Measurements from ENCODE around the gene SGTA.
"Not testable (repeated sequence)": the region's sequence is repeated elsewhere in the genome, so short reads cannot be mapped to it uniquely, and the experiment has no call there.

SGTA gene

GRCh38 chr19:2792666-2793065, 9.6 kb upstream of the SGTA start:
- not testable (repeated sequence) for FAIRE-seq

- no peak for FAIRE-seq
These were observed 8.8 kb upstream of the SGTA start for GRCh38 chr19:2791876-2792275.

- no peak for FAIRE-seq
These were observed 8.4 kb upstream of the SGTA start for GRCh38 chr19:2791440-2791839.

GRCh38 chr19:2790557-2791271, 7.6 kb upstream of the SGTA start:
- FAIRE-seq, result no peak

- no peak for FAIRE-seq
These were observed 7.1 kb upstream of the SGTA start for GRCh38 chr19:2790194-2790556.

- FAIRE-seq, result no peak
These were observed 5.2 kb upstream of the SGTA start for GRCh38 chr19:2788237-2788636.

- FAIRE-seq, result no peak
These were observed 4.0 kb upstream of the SGTA start for GRCh38 chr19:2787115-2787514.

GRCh38 chr19:2785244-2785997, 2.3 kb upstream of the SGTA start, which contains the start of gene THOP1:
Gene THOP1, plus strand, starts transcription at chr19:2785503. Its CDS starts 160 bp downstream, at chr19:2785663.
- FAIRE-seq, result peak; percentile 89

- no peak for FAIRE-seq
These were observed 690 bp upstream of the SGTA start for GRCh38 chr19:2783781-2784145.

GRCh38 chr19:2782329-2782935, 641 bp downstream of the SGTA start:
- FAIRE-seq, result no peak

- no peak for FAIRE-seq
These were observed 2.8 kb downstream of the SGTA start for GRCh38 chr19:2780284-2780683.

- FAIRE-seq, result no peak
These were observed 3.8 kb downstream of the SGTA start for GRCh38 chr19:2779121-2779740.

- FAIRE-seq, result no peak
These were observed 5.0 kb downstream of the SGTA start for GRCh38 chr19:2777952-2778683.

GRCh38 chr19:2775556-2776430, 7.3 kb downstream of the SGTA start:
- FAIRE-seq, result no peak

GRCh38 chr19:2774953-2775555, 8.0 kb downstream of the SGTA start:
- FAIRE-seq, result no peak

GRCh38 chr19:2774083-2774679, 8.9 kb downstream of the SGTA start:
- FAIRE-seq, result no peak

- no peak for FAIRE-seq
These were observed 11.0 kb downstream of the SGTA start for GRCh38 chr19:2771786-2772674.

GRCh38 chr19:2770055-2771013, 12.7 kb downstream of the SGTA start:
- no peak for FAIRE-seq

GRCh38 chr19:2769218-2769617, 13.9 kb downstream of the SGTA start:
- no peak for FAIRE-seq

All from A204.1 (cell line).